ENCODE results near the gene SDS. TPM values are rescaled to one million over a fixed set of nuclear protein-coding genes. Genes with fewer than 3 reads are reported as not detected.

The SDS gene
- total and polyA plus RNA-seq, 2 donors (not counting 3 experiments of a cell fraction or from before 2014, with no cell fraction given): not detected

- H3K79me2 ChIP-seq (ENCODE audit: control insufficient read depth, insufficient read depth, low read length): no peaks in the 10 kb centered on the region
- no peak overlapping the region for H3K27ac ChIP-seq (ENCODE audit: insufficient read depth, low read depth, low read length)
- H3K9me3 ChIP-seq (replicated peaks; ENCODE audit: control insufficient read depth, insufficient read depth, low read length): no peaks in the 10 kb centered on the region
- H3K4me3 ChIP-seq (replicated peaks in 1 of 3; ENCODE audit: insufficient read depth in 1 of 3, low read depth in 1 of 3, low read length in 3 of 3): no peak overlapping the region
- intact Hi-C loops (cut with micrococcal nuclease) (no loop called here), dilution Hi-C loops (cut with MboI; ENCODE audit: extremely low pct_ligation_motif_present, low sequenced_read_pairs) (no loop called here)
- H3K9me1 ChIP-seq (replicated peaks; ENCODE audit: control insufficient read depth, extremely low read depth, insufficient read depth, low read length): no peaks in the 10 kb centered on the region
- DNase-seq (ENCODE audit: low read depth, low spot score): no peak
- no peak for TF ChIP-seq FOS (IDR thresholded peaks at IDR 0.05; ENCODE audit: borderline replicate concordance, insufficient read depth, low read length)
- TF ChIP-seq POLR2A (IDR thresholded peaks at IDR 0.05; ENCODE audit: low read depth, low read length): no peak
- no peak for TF ChIP-seq MAX (IDR thresholded peaks at IDR 0.05; ENCODE audit: insufficient read depth, insufficient read length)
- TF ChIP-seq GATA2 (IDR thresholded peaks at IDR 0.05; ENCODE audit: insufficient read depth, insufficient read length, low read depth, low read length): no peak
- no peak for TF ChIP-seq MYC (IDR thresholded peaks at IDR 0.05; ENCODE audit: low read depth, low read length)
- TF ChIP-seq, protein P1, sequence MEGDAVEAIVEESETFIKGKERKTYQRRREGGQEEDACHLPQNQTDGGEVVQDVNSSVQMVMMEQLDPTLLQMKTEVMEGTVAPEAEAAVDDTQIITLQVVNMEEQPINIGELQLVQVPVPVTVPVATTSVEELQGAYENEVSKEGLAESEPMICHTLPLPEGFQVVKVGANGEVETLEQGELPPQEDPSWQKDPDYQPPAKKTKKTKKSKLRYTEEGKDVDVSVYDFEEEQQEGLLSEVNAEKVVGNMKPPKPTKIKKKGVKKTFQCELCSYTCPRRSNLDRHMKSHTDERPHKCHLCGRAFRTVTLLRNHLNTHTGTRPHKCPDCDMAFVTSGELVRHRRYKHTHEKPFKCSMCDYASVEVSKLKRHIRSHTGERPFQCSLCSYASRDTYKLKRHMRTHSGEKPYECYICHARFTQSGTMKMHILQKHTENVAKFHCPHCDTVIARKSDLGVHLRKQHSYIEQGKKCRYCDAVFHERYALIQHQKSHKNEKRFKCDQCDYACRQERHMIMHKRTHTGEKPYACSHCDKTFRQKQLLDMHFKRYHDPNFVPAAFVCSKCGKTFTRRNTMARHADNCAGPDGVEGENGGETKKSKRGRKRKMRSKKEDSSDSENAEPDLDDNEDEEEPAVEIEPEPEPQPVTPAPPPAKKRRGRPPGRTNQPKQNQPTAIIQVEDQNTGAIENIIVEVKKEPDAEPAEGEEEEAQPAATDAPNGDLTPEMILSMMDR (IDR thresholded peaks at IDR 0.05; ENCODE audit: extremely low read depth in 1 of 2, insufficient read depth in 1 of 2, low read depth in 1 of 2, low read length in 2 of 2): no peak
- TF ChIP-seq EZH2 (IDR thresholded peaks at IDR 0.05; ENCODE audit: borderline replicate concordance, low read depth, low read length, severe bottlenecking): no peak
- TF ChIP-seq POLR2AphosphoS5 (IDR thresholded peaks at IDR 0.05; ENCODE audit: insufficient read depth, low read depth, low read length): no peak
- no peak for TF ChIP-seq JUN (IDR thresholded peaks at IDR 0.05; ENCODE audit: borderline replicate concordance, insufficient read depth, insufficient read length, low read depth)
- FAIRE-seq: no peak
- H3K4me2 ChIP-seq (ENCODE audit: insufficient read depth, low read length): no peak overlapping the region
- ChIA-PET CTCF (no interaction called here), POLR2A (no interaction called here)
- no peak overlapping the region for H2AFZ ChIP-seq (ENCODE audit: low read depth, low read length)
- no peaks in the 10 kb centered on the region for H3K27me3 ChIP-seq (ENCODE audit: control insufficient read depth in 2 of 2, insufficient read depth in 2 of 2, low read length in 2 of 2)
- H4K20me1 ChIP-seq (replicated peaks; ENCODE audit: control insufficient read depth, extremely low read depth, insufficient read depth, low read length): no peaks in the 10 kb centered on the region
- BruUV-seq (replicated peaks): no TSS peak
- no peak overlapping the region for H3K9ac ChIP-seq (replicated peaks; ENCODE audit: extremely low read depth, insufficient read depth, low read length)
- H3K4me1 ChIP-seq (ENCODE audit: control insufficient read depth, extremely low read depth, insufficient read depth, low read length): no peaks in the 10 kb centered on the region
- H3K36me3 ChIP-seq (ENCODE audit: control insufficient read depth in 2 of 2, extremely low read depth in 1 of 2, insufficient read depth in 2 of 2, low read length in 2 of 2): peaks cover 0 to 4% of the 10 kb centered on the region in 2 experiments
These were observed 13.3 kb downstream of the SDS start for GRCh38 chr12:113390064-113391043.
